H1 (cell line): Measurements from ENCODE around the gene TRIM9. TPM values are rescaled to one million over a fixed set of nuclear protein-coding genes. Genes with fewer than 3 reads are reported as not detected.

Experiments
- ATF2 ChIP-seq: IDR thresholded peaks from 2 replicates; pipeline ENCODE4 v1.6.1; 2012; ENCODE audit warnings: low read length, inconsistent platforms
- HDAC2 ChIP-seq, 2 experiments: fragments of 300-600 bp in 1 of 2; sonication (generic) in 1 of 2; IDR thresholded peaks; 2 replicates each; pipeline ENCODE4 v1.6.1; 2011 to 2012; ENCODE audit warnings: low read depth in 2 of 2, low read length in 2 of 2, mild to moderate bottlenecking in 2 of 2, moderate library complexity in 2 of 2, borderline replicate concordance in 1 of 2, inconsistent platforms in 1 of 2
- KDM4A ChIP-seq: IDR thresholded peaks from one replicate; pipeline ENCODE4 v1.7.1; 2012; ENCODE audit warnings: low read depth, mild to moderate bottlenecking, moderate library complexity, low read length, inconsistent platforms; ENCODE audit not compliant: severe bottlenecking
- SP4 ChIP-seq: IDR thresholded peaks from 2 replicates; pipeline ENCODE4 v1.6.1; 2012; ENCODE audit warnings: low read length, inconsistent platforms
- polyA plus RNA-seq, 7 experiments: library from polyadenylated mRNA; depleted of rRNA in 3 of 7; stranded (reverse) in 5 of 7; unstranded in 2 of 7; fragments of >200 nt in 5 of 7; fragments of 200-250 nt in 2 of 7; gene quantifications; 1 replicate in 5 of 7; 2 replicates in 1 of 7; 4 replicates in 1 of 7; pipeline versions ENCODE4 v1.2.1 to v1.2.3, GENCODE V29; 2011 to 2013; ENCODE audit warnings: missing spikeins in 2 of 7, mixed read lengths in 2 of 7
- total RNA-seq: library from RNA; stranded (reverse); fragmentation: NEBNext Ultra II Directional; extraction: Animal tissue kit (Norgen Biotek cat#: 25700); gene quantifications from 2 replicates; pipeline ENCODE4 v1.2.1, GENCODE V29; 2021

The TRIM9 gene
- total and polyA plus RNA-seq, 2 of the 8 experiments (the other 6 are each of a cell fraction or from before 2014, with no cell fraction given): 2.7 to 5.4 TPM

GRCh38 chr14:51095854-51096823 is 1.2 kb upstream of the TRIM9 start (continued):
- no peak for TF ChIP-seq HDAC2 (IDR thresholded peaks at IDR 0.05; ENCODE audit: borderline replicate concordance in 1 of 2, low read depth in 2 of 2, low read length in 2 of 2)
- TF ChIP-seq ATF2: no peak
- TF ChIP-seq KDM4A: no peak
- TF ChIP-seq SP4: no peak
